Activated B cell treated with CpG ODN at 0.5 μM for 24 hours (primary cell): Measurements from ENCODE around the gene HOXD9. TPM values are rescaled to one million over a fixed set of nuclear protein-coding genes. Genes with fewer than 3 reads are reported as not detected.

ENCODE experiments used
- ATAC-seq: fragments of 200-7000 bp; cut with Tn5 transposase; one replicate; pipeline ENCODE4 v1.10.0; 2021; ENCODE audit warnings: low read depth, mild to moderate bottlenecking, moderate library complexity
- CTCF ChIA-PET: fragments of 350-600 bp; sonication (Branson Sonifier 250); formaldehyde crosslinking; loops from one replicate; lab custom pipeline; 2021; ENCODE audit warnings: antibody characterized with exemption; lab: Charles Lee
- POLR2A ChIA-PET: fragments of 350-600 bp; sonication (Branson Sonifier 250); formaldehyde crosslinking; loops from one replicate; lab custom pipeline; 2021; ENCODE audit warnings: antibody characterized with exemption; lab: Charles Lee
- DNase-seq: peaks from one replicate; pipeline ENCODE4 v3.0.0; 2022
- H3K27ac Mint-ChIP-seq: one replicate; pipeline ENCODE4 v1.8.0; 2020; ENCODE audit warnings: mixed read lengths
- H3K27me3 Mint-ChIP-seq: one replicate; pipeline ENCODE4 v1.8.0; 2021; ENCODE audit warnings: mixed read lengths
- H3K36me3 Mint-ChIP-seq: one replicate; pipeline ENCODE4 v1.8.0; 2021; ENCODE audit warnings: low read depth, mixed read lengths
- H3K4me1 Mint-ChIP-seq: one replicate; pipeline ENCODE4 v1.8.0; 2021; ENCODE audit warnings: mixed read lengths
- H3K4me3 Mint-ChIP-seq: one replicate; pipeline ENCODE4 v1.8.0; 2020; ENCODE audit warnings: mild to moderate bottlenecking, mixed read lengths
- H3K9me3 Mint-ChIP-seq: one replicate; pipeline ENCODE4 v1.8.0; 2020; ENCODE audit warnings: mixed read lengths
- intact Hi-C: fragments of 100-400 bp; cut with micrococcal nuclease; formaldehyde crosslinking; loops from one replicate; pipeline ENCODE4 v1.15.1; 2024
- total RNA-seq: library from RNA; stranded (reverse); gene quantifications from 2 replicates; pipeline ENCODE4 v1.2.3, GENCODE V29; 2022
- TF ChIP-seq, protein P1 (sequence below): fragments of 200-600 bp; IDR thresholded peaks from one replicate; pipeline ENCODE4 v1.8.0; 2022; ENCODE audit warnings: antibody characterized with exemption, mild to moderate bottlenecking

Gene HOXD9
- total RNA-seq, 1 donor from 2014 or later = not detected

DNA sequence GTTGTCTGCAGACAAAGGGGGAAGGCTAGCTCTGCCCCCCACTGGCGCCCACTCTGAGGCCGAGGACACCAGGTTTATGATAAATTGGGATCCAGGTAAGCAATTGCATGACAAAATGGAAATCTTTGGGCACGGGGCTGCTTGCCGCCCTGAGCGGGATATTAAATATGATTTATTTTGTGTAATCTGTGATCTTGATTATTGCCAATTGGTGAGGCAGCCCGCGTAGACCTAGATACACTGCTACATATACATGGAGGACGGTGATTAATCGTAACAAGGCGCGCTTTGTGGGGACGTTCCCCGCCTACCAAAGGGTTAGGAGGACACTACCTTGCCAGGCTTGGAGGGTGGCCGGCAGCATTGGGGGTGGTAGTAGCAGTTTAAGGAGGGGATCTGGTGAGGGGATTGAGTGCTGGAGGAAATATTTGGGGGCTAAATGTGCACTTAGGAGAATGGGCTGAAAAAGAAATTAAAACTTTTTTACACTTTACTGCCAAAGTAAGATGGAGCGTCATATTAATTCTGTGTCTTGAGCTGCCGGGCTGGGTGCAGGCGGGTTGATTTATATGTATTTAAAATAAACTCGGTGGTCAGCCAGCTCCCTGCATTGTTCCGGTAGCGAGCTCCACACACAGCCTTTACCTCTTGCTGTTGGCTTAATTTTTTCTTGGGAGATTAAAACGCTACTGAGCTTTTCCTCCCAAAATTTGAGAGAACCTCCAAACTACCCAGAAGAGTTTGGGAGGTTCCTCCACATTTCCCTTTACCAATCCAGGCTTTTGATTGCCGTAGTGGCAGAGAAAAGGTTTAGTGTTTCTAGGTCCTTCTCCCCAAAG, 38.7 kb downstream of the HOXD9 start:
- Mint-ChIP-seq H3K27ac (peak overlapping the region; percentile 3), H3K4me1 (peaks cover 3% of the 10 kb centered on the region), H3K36me3 (no peaks in the 10 kb centered on the region), H3K4me3 (no peak overlapping the region), H3K27me3 (peaks cover 64% of the 10 kb centered on the region), H3K9me3 (peaks cover 5% of the 10 kb centered on the region)
- intact Hi-C loops = loop anchor here (10.0 kb wide), 1 partner anchor 1826 kb away; the partner anchor contains the start of gene SP9
- ChIA-PET CTCF (interaction anchor here (1.0 kb wide), 1 partner anchor 12 kb away, joined by 3 read pairs; no protein-coding TSS in a partner anchor), POLR2A (no interaction called here)
- ATAC-seq = no peak
- TF ChIP-seq, protein P1, sequence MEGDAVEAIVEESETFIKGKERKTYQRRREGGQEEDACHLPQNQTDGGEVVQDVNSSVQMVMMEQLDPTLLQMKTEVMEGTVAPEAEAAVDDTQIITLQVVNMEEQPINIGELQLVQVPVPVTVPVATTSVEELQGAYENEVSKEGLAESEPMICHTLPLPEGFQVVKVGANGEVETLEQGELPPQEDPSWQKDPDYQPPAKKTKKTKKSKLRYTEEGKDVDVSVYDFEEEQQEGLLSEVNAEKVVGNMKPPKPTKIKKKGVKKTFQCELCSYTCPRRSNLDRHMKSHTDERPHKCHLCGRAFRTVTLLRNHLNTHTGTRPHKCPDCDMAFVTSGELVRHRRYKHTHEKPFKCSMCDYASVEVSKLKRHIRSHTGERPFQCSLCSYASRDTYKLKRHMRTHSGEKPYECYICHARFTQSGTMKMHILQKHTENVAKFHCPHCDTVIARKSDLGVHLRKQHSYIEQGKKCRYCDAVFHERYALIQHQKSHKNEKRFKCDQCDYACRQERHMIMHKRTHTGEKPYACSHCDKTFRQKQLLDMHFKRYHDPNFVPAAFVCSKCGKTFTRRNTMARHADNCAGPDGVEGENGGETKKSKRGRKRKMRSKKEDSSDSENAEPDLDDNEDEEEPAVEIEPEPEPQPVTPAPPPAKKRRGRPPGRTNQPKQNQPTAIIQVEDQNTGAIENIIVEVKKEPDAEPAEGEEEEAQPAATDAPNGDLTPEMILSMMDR = no peak
- DNase-seq = no peak

DNA sequence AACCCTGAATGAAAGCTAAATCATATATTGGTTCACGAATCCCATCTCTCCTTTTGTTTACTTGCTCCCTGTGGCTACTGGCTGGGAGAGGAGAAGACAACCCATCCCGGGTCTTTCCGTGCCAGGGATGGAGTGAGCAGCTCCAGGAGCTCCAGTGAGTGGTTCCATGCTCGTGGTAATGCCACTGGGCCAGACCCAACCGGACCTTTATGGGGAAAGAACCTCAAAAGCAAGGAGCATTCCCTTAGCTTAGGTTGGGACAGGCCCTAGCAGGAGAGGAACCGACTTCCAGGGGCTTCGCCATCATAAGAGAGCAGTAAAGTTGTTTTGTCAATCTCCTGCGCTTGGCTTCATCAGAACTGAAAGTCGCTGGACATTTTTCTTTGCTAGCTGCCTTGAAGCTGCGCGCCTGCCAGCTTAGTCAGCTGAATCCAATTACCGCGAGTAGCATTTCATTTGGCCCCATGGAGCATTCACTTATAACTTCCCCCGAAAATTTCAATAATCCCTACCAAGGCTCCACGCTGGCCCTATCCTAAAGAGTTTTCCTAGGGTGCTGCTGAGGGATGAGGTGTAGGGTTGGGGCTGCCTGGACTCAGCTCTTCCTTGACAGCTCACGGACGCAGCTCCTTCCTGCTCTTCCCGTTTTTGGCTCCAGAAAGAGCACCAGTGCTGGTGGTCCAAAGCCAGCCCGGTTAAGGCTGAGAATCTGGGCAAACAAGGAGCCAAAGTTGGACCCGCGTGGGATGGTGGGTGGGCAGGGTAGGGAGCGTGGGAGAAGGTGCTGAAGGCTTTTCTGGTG, 39.5 kb downstream of the HOXD9 start:
- intact Hi-C loops = loop anchor here (2.0 to 10.0 kb wide), 2 partner anchors 35 to 1827 kb away; partner anchors contain the start of gene SP9
- Mint-ChIP-seq H3K27ac (no peak overlapping the region), H3K4me1 (peaks cover 3% of the 10 kb centered on the region), H3K27me3 (peaks cover 64% of the 10 kb centered on the region), H3K4me3 (no peak overlapping the region), H3K9me3 (peaks cover 5% of the 10 kb centered on the region), H3K36me3 (no peaks in the 10 kb centered on the region)
- DNase-seq = no peak
- TF ChIP-seq, protein P1 = no peak
- ATAC-seq = no peak
- POLR2A ChIA-PET = no interaction called here
- CTCF ChIA-PET = interaction anchor here (1.0 kb wide), 1 partner anchor 11 kb away, joined by 3 read pairs; no protein-coding TSS in a partner anchor

DNA sequence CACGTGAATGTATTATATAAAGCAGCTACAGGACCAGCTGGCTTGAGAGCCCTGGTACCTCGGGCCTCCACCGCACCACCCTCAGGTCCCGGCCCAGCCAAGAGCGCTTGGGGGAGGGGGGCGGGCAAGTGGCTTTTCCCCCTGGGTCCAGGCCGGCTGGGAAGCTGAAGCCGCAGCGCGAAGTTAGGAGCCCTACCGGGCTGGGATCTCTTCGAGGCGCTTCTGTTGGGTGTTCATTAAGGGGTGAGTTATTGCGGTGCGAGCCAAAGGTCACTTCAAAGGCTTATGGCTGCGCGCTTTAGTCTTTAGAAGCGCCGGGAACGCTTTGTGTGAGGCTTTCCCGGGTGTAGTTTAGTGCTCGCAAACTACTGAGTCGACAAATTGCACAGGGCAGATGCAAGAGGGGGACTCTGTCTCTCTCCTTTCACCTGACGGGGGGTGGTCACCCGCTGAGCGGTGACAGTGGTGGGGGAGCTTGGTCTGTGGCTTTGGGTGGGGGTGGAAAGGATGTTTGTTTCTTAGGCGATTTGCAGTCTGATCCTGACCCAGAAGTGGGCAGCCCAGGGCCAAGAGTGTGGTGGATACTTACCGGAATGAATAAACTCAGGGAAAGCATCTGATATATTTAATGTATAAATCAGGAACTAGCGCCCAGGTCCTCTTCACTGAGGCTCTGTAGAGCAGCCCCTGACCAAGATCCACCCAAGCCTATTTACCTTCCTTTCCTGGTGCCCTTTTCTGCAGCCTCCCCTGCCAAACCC, 40.6 kb downstream of the HOXD9 start:
- ATAC-seq = no peak
- Mint-ChIP-seq H3K4me1 (no peaks in the 10 kb centered on the region), H3K36me3 (no peaks in the 10 kb centered on the region), H3K4me3 (no peak overlapping the region), H3K27ac (no peak overlapping the region), H3K27me3 (peaks cover 67% of the 10 kb centered on the region), H3K9me3 (peaks cover 5% of the 10 kb centered on the region)
- intact Hi-C loops = loop anchor here (2.0 to 10.0 kb wide), 2 partner anchors 36 to 1828 kb away; partner anchors contain the start of gene SP9
- POLR2A ChIA-PET = no interaction called here
- TF ChIP-seq, protein P1 = no peak
- CTCF ChIA-PET = no interaction called here
- no peak for DNase-seq

DNA sequence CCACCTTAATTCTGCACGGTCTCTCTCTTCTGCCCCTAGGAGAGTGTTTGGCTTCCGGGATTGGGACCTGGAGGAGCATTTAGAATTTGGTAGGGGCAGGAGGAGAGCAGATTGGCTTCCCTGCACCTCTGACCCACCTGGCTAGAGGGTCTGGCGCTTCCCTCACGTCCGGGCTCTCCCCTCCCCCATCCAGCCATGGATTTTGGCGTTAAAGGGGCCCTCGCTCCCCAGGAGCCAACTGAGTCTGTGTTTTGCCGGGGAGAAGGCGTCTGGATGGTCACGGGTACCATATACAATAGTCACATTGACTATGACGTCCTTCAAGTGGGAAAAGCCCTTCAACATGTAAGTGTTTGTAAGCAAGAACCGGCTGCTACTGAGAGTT, 41.1 kb downstream of the HOXD9 start:
- ChIA-PET POLR2A (no interaction called here), CTCF (no interaction called here)
- no peaks in the 10 kb centered on the region for H3K36me3 Mint-ChIP-seq
- H3K27me3 Mint-ChIP-seq = peaks cover 63% of the 10 kb centered on the region
- intact Hi-C loops = loop anchor here (2.0 to 10.0 kb wide), 2 partner anchors 37 to 1829 kb away; partner anchors contain the start of gene SP9
- ATAC-seq = no peak
- no peak overlapping the region for H3K4me3 Mint-ChIP-seq
- no peak for DNase-seq
- no peaks in the 10 kb centered on the region for H3K4me1 Mint-ChIP-seq
- H3K27ac Mint-ChIP-seq = no peak overlapping the region
- TF ChIP-seq, protein P1 = no peak
- peaks cover 5% of the 10 kb centered on the region for H3K9me3 Mint-ChIP-seq
